GM12892 (cell line): Measurements from ENCODE around the gene NLRC5.

Source experiments
- DNase-seq: peaks from one replicate; pipeline ENCODE4 v3.0.0; 2011; ENCODE audit not compliant: insufficient read length
- FAIRE-seq: peaks from 2 replicates; lab custom pipeline; 2011; peaks lifted over from hg19 to GRCh38; lab: Jason Lieb, UNC
- POLR2A ChIP-seq: IDR thresholded peaks from 2 replicates; pipeline ENCODE4 v1.6.1; 2011; ENCODE audit warnings: low read depth, low read length, control low read depth
- POLR2AphosphoS5 ChIP-seq: IDR thresholded peaks from 2 replicates; pipeline ENCODE4 v1.6.1; 2011; ENCODE audit warnings: low read depth, low read length, control low read depth
- TAF1 ChIP-seq: IDR thresholded peaks from 2 replicates; pipeline ENCODE4 v1.6.1; 2011; ENCODE audit warnings: low read depth, mild to moderate bottlenecking, control low read depth, low read length, borderline replicate concordance

NLRC5 gene

GRCh38 chr16:57083485-57084126, 94.2 kb downstream of the NLRC5 start:
- peak; percentile 36 for FAIRE-seq
- DNase-seq = no peak
- TF ChIP-seq POLR2AphosphoS5 = peak; percentile 32; the same call in 1 of the 2 replicates
- no peak for TF ChIP-seq TAF1

- DNase-seq = peak; percentile 79
- FAIRE-seq = peak; percentile 98
- TF ChIP-seq POLR2AphosphoS5 (peak; percentile 55; the same call in 1 of the 2 replicates), TAF1 (no peak), POLR2A (peak; percentile 34; the same call in 1 of the 2 replicates)
Measured at GRCh38 chr16:57084257-57084770, 95.0 kb downstream of the NLRC5 start.

DNA sequence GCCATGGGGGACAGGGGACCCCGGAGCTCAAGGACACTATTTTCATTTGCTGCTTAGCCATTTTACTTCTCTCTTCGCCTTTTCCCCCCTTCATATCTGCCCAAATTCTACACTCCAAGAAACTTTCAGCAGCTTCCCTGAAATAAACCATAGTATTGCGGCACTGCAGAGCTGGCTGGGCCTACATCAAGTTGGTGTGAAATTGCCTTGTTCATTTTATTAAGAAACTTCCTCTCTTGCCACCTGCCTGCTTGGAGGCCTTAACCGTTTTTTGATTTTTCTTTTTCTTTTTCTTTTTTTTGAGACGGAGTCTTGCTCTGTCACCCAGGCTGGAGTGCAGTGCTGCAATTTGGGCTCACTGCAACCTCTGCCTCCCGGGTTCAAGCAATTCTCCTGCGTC, 95.6 kb downstream of the NLRC5 start:
- DNase-seq = no peak
- FAIRE-seq = no peak

GRCh38 chr16:57087003-57087402, 97.6 kb downstream of the NLRC5 start:
- no peak for TF ChIP-seq TAF1
- no peak for TF ChIP-seq POLR2AphosphoS5
- no peak for TF ChIP-seq POLR2A
- DNase-seq (no peak), FAIRE-seq (no peak)

More for the DNA sequence above, 95.6 kb downstream of the NLRC5 start:
- no peak for TF ChIP-seq POLR2A
- TF ChIP-seq POLR2AphosphoS5 = no peak
- TF ChIP-seq TAF1 = no peak

GRCh38 chr16:57089406-57089805, 100.0 kb downstream of the NLRC5 start:
- TF ChIP-seq TAF1 (no peak), POLR2A (no peak), POLR2AphosphoS5 (no peak)
- DNase-seq (no peak), FAIRE-seq (no peak)

GRCh38 chr16:57091200-57091974, 102.0 kb downstream of the NLRC5 start:
- DNase-seq (no peak), FAIRE-seq (no peak)
- no peak for TF ChIP-seq TAF1
- no peak for TF ChIP-seq POLR2AphosphoS5
- no peak for TF ChIP-seq POLR2A

DNA sequence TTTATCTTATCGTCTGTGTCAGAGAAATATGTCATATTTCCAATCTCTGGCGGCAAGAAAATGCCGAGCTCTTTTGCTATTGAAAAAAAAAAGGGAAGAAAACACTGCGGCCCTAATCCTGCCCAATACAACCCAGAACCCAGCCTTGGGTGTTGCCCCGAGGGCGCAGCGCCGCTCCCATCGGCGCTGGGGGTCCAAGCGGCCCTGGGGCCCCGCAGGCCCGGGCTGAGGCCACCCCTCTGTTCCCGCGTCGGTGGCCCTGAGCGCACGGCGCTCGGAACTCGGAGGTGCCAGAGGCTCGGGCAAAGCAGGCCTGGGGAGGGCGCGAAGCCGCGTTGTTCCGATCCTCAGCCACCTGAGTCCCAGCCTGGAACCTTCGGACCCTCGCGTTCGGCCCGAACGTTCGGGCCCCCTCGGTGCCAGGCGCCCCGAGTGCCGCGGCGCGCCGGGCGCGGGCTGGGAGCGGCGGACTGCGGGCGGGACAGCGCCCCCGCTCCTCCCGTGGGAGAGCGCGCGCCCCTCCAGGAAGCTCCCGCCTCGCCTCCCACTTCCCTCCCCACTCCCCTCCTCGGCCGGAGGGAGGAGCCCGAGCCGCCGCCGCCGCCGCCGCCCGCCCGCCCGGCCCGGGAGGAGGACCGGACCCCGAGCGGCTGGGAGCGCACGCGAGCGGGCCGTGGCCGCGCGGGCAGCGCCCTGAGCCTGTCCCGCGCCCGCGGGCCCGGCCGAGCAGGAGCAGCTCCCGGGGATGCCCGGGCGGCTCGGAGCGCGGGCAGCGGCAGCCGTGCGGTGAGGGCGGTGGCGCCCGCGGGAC, 102.8 kb downstream of the NLRC5 start, which contains the start of gene CPNE2:
Gene CPNE2 (plus strand): TSS at position 609 of the 811 bp plus-strand sequence. CDS start 18,160 bp downstream, outside the sequence.
- FAIRE-seq (peak; percentile 64), DNase-seq (peak; percentile 69)
- TF ChIP-seq POLR2AphosphoS5 = no peak
- TF ChIP-seq POLR2A = no peak; the same call in 1 of the 2 replicates
- no peak for TF ChIP-seq TAF1

DNA sequence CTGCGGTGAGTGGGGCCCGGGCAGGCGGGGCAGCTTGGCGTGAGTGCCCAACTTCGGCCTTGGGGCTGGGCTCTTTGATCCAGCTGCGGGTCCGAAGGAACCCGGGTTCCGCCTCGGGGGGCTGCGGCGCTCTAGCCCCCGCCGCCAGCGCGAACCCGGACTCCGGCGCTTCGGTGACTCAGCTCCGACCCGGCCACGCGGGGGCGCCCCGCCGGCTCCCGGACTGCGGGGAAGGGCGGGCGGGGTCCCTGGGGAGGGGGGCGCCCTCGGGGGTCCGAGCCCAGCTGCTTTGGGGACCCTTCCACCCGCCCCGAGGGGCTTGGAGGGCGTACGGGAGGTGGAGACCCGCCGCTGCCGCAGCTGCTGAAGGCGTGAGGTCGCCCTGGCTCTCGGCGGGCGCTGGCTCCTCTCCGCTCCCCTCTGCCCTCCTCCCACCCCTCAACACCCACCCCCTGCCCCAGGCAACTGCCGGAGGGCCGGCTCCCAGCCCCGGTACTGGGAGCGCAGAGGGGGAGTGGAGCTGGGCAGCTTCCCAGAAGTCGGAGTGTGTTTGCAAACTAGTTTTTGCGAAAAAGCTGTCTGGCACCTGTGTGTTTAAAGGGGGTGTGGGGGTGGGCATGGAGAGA, 103.5 kb downstream of the NLRC5 start:
- DNase-seq (peak; percentile 73), FAIRE-seq (peak; percentile 54)
- TF ChIP-seq POLR2A = no peak
- TF ChIP-seq POLR2AphosphoS5 = no peak
- no peak for TF ChIP-seq TAF1

- DNase-seq (no peak), FAIRE-seq (no peak)
- TF ChIP-seq TAF1 (no peak), POLR2A (no peak), POLR2AphosphoS5 (no peak)
Measured at GRCh38 chr16:57093666-57094564, 104.6 kb downstream of the NLRC5 start.

DNA sequence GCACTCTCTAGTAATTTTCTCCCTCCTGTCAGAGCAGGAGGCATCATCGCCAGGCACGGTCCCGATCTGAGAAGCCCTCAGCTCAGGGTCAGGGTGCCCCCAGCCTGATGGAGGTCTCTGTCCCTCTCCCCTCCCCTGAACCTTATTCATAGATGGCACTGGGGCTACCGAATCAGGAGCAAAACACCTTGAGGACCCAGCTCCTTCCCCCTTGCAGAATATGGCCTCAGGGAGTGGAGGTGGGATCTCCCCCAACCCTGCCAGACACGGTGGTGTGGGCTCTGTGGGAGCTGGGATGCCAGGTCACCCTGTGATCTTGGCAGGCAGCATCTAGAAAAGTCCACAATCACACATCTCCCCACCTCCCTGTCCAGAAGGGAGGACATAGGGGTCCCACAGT, 105.6 kb downstream of the NLRC5 start:
- FAIRE-seq (no peak), DNase-seq (no peak)
- TF ChIP-seq TAF1 = no peak
- no peak for TF ChIP-seq POLR2AphosphoS5
- TF ChIP-seq POLR2A = no peak
